WTC11 (cell line): ENCODE measurements around the gene BUB1. TPM values are rescaled to one million over a fixed set of nuclear protein-coding genes. Genes with fewer than 3 reads are reported as not detected.

Source experiments
- ATAC-seq: fragments of 200-7000 bp; cut with Tn5 transposase; 2 replicates; pipeline ENCODE4 v1.10.0; 2021; ENCODE audit warnings: mild to moderate bottlenecking, moderate library complexity
- Bru-seq: library from RNA; stranded (reverse); fragments of 400-500 nt; gene quantifications from one replicate; lab custom pipeline; 2021; lab: Mats Ljungman, UMichigan
- CTCF ChIA-PET: fragments of 300-600 bp; sonication (Branson Sonifier 250); formaldehyde crosslinking; loops from one replicate; lab custom pipeline; 2021; ENCODE audit warnings: antibody characterized with exemption; lab: Charles Lee
- POLR2A ChIA-PET: fragments of 350-600 bp; sonication (Branson Sonifier 250); formaldehyde crosslinking; loops from one replicate; lab custom pipeline; 2021; ENCODE audit warnings: antibody characterized with exemption; lab: Charles Lee
- DNase-seq: peaks from one replicate; pipeline ENCODE4 v3.0.0; 2021; ENCODE audit warnings: low spot score
- H3K27ac Mint-ChIP-seq: 2 replicates; pipeline ENCODE4 v1.8.0; 2021; ENCODE audit warnings: mixed read lengths
- H3K27me3 Mint-ChIP-seq: 2 replicates; pipeline ENCODE4 v1.8.0; 2021; ENCODE audit warnings: low read depth, mild to moderate bottlenecking, moderate library complexity, mixed read lengths
- H3K36me3 Mint-ChIP-seq: 2 replicates; pipeline ENCODE4 v1.8.0; 2021; ENCODE audit warnings: mixed read lengths
- H3K4me1 Mint-ChIP-seq: 2 replicates; pipeline ENCODE4 v1.8.0; 2022; ENCODE audit warnings: mixed read lengths
- H3K4me3 Mint-ChIP-seq: 2 replicates; pipeline ENCODE4 v1.8.0; 2021; ENCODE audit warnings: mild to moderate bottlenecking, moderate library complexity, mixed read lengths
- H3K9me3 Mint-ChIP-seq: 2 replicates; pipeline ENCODE4 v1.8.0; 2021; ENCODE audit warnings: mixed read lengths
- AFF4 ChIP-seq: sonication (generic); formaldehyde crosslinking; IDR thresholded peaks from 2 replicates; pipeline ENCODE4 v1.8.1; 2023; ENCODE audit warnings: mild to moderate bottlenecking, missing genetic modification reagents, borderline replicate concordance
- AR ChIP-seq: fragments of 250-450 bp; sonication (Bioruptor Pico); IDR thresholded peaks from 2 replicates; pipeline ENCODE4 v1.9.0; 2021; ENCODE audit warnings: mild to moderate bottlenecking
- ATF6 ChIP-seq: sonication (generic); formaldehyde crosslinking; IDR thresholded peaks from 2 replicates; pipeline ENCODE4 v1.8.1; 2023; ENCODE audit warnings: mild to moderate bottlenecking, missing genetic modification reagents
- E2F4 ChIP-seq: sonication (generic); formaldehyde crosslinking; IDR thresholded peaks from 2 replicates; pipeline ENCODE4 v1.8.1; 2022; ENCODE audit warnings: low read depth, mild to moderate bottlenecking, moderate library complexity, missing genetic modification reagents, borderline replicate concordance
- ELF4 ChIP-seq: sonication (generic); formaldehyde crosslinking; IDR thresholded peaks from 2 replicates; pipeline ENCODE4 v1.8.1; 2022; ENCODE audit warnings: low read depth, mild to moderate bottlenecking, moderate library complexity, missing genetic modification reagents
- EMX1 ChIP-seq: fragments of 250-450 bp; sonication (Bioruptor Pico); IDR thresholded peaks from 2 replicates; pipeline ENCODE4 v1.8.0; 2021; ENCODE audit warnings: mild to moderate bottlenecking
- ERG ChIP-seq: fragments of 250-450 bp; sonication (Bioruptor Pico); IDR thresholded peaks from 2 replicates; pipeline ENCODE4 v1.8.0; 2021; ENCODE audit warnings: mild to moderate bottlenecking
- FOXK1 ChIP-seq: sonication (generic); formaldehyde crosslinking; IDR thresholded peaks from 2 replicates; pipeline ENCODE4 v1.8.0; 2022; ENCODE audit warnings: mild to moderate bottlenecking, moderate library complexity, missing genetic modification reagents
- IRF1 ChIP-seq: sonication (generic); formaldehyde crosslinking; IDR thresholded peaks from 2 replicates; pipeline ENCODE4 v1.8.0; 2023; ENCODE audit warnings: missing genetic modification reagents
- SOX15 ChIP-seq: fragments of 250-450 bp; sonication (Bioruptor Pico); IDR thresholded peaks from 2 replicates; pipeline ENCODE4 v1.9.0; 2021; ENCODE audit warnings: mild to moderate bottlenecking
- SP1 ChIP-seq: sonication (generic); formaldehyde crosslinking; conservative IDR thresholded peaks from 2 replicates; pipeline ENCODE4 v1.8.1; 2022; ENCODE audit warnings: missing genetic modification reagents
- TP53 ChIP-seq: sonication (generic); formaldehyde crosslinking; IDR thresholded peaks from 2 replicates; pipeline ENCODE4 v1.8.1; 2023; ENCODE audit warnings: mild to moderate bottlenecking, missing genetic modification reagents
- ZBTB21 ChIP-seq: sonication (generic); formaldehyde crosslinking; IDR thresholded peaks from 2 replicates; pipeline ENCODE4 v1.8.1; 2023; ENCODE audit warnings: mild to moderate bottlenecking, missing genetic modification reagents, borderline replicate concordance
- ZNF281 ChIP-seq: sonication (generic); formaldehyde crosslinking; IDR thresholded peaks from 2 replicates; pipeline ENCODE4 v1.8.0; 2023; ENCODE audit warnings: mild to moderate bottlenecking, missing genetic modification reagents
- ZNF396 ChIP-seq: fragments of 250-450 bp; sonication (Bioruptor Pico); IDR thresholded peaks from 2 replicates; pipeline ENCODE4 v1.8.0; 2021; ENCODE audit warnings: mild to moderate bottlenecking, moderate library complexity, borderline replicate concordance
- ZNF671 ChIP-seq: fragments of 250-450 bp; sonication (Bioruptor Pico); IDR thresholded peaks from 2 replicates; pipeline ENCODE4 v1.8.0; 2021; ENCODE audit warnings: mild to moderate bottlenecking
- long read RNA-seq, 3 experiments: library from RNA in 1 of 3; library from capped mRNA in 1 of 3; library from polyadenylated mRNA in 1 of 3; unstranded in 2 of 3; stranded (forward) in 1 of 3; transcript quantifications; one replicate each; pipeline ENCODE4 v2.0.0, GENCODE V29; 2021
- total RNA-seq: library from RNA; stranded (reverse); gene quantifications from 3 replicates; pipeline ENCODE4 v1.2.3, GENCODE V29; 2021
- TF ChIP-seq, protein P1 (sequence below): sonication (generic); formaldehyde crosslinking; IDR thresholded peaks from 2 replicates; pipeline ENCODE4 v1.8.1; 2023; ENCODE audit warnings: mild to moderate bottlenecking, missing genetic modification reagents

BUB1 gene
- total RNA-seq: 115 to 118 TPM (median 116 TPM) in 3 replicates
- percentile 95 among the genes with signal in this experiment for Bru-seq, nascent RNA
- long read RNA-seq, experiment 1, transcript BUB1-201 (25 exons, 3,507 nt): major isoform, 593 of 793 reads
- long read RNA-seq, experiment 1, partial matches to known transcripts: 115 of 793 reads
- long read RNA-seq, experiment 1, other reads (novel, unspliced or antisense): 82 of 793 reads
- long read RNA-seq, experiment 2, partial matches to known transcripts: 83 of 188 reads
- long read RNA-seq, experiment 2, other reads (novel, unspliced or antisense): 105 of 188 reads
- long read RNA-seq, experiment 3, transcript BUB1-201 (25 exons, 3,507 nt): major isoform, 28 of 42 reads
- long read RNA-seq, experiment 3, partial matches to known transcripts: 8 of 42 reads
- long read RNA-seq, experiment 3, other reads (novel, unspliced or antisense): 5 of 42 reads

DNA sequence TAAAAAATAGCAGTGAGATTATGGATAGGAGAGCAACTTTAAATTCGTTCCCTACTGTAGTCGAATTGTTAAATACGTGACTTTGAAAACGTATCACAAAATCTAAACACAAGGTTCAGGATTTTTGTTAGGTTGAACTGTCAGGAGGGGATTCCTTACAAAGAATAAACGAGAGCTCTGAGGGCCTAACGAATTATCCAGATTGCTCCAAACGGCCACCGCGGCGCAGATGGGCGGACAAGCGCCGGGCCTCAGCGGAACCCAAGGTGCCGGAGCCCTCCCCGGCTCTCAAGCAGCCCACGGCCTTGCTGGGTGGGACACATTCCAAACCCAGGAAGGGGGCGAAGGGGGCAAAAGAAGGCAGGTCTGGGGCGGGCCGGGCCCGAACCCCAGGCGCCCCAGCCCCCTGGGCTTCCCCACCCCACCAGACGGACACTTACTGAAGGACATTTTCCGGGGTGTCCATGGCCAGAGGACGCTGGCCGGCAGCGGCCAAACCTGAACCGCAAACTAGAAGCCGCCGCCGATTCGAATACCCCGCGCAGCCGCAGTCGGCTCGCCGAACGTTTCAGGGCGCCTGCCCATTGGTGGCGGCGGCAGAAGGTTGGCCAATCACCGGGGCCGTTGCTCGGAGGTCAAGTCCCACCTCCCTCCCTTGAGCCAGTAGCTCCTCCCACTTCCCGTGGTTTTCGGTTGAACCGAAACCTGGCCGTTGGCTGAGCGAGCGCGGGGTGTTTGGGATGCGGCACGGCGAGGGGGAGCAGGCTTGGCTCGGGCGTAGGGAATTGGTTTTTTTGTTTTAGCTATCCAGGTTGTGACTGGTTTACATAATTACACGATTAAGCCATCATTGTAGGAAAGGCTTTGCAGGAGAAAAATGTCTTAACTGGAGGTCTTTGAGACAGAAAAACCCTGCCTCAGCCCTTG lies at the start of gene BUB1:
TSS of gene BUB1 (minus strand) at position 534 of the 927 bp plus-strand sequence. CDS start at position 466, 68 bp downstream.
- POLR2A ChIA-PET: interaction anchor here (0.6 to 2.7 kb wide), 6 partner anchors 10 to 74 kb away, joined by 3 to 18 read pairs (median 5); partner anchors contain the start of gene ACOXL
- Mint-ChIP-seq H3K27me3 (peaks cover 41% of the 10 kb centered on the region), H3K4me3 (peak within 1 kb of the TSS; percentile 89), H3K27ac (peak within 1 kb of the TSS; percentile 99), H3K4me1 (peaks cover 45% of the 10 kb centered on the region), H3K36me3 (peaks cover 33% of the 10 kb centered on the region), H3K9me3 (peaks cover 10% of the 10 kb centered on the region)
- DNase-seq (peak; percentile 98), ATAC-seq (peak; percentile 94)
- CTCF ChIA-PET: interaction anchor here (0.8 to 2.2 kb wide), 7 partner anchors 9 to 93 kb away, joined by 3 to 16 read pairs (median 4); partner anchors contain the start of gene ACOXL
- TF ChIP-seq SOX15 (CRISPR knock-in tag) (no peak), ERG (no peak), IRF1 (CRISPR knock-in tag) (no peak), AR (CRISPR knock-in tag) (no peak), E2F4 (CRISPR knock-in tag) (peak; percentile 97), ZNF281 (CRISPR knock-in tag) (no peak), FOXK1 (CRISPR knock-in tag) (0 out of 2 replicates have a peak, but pooled peaks have one; percentile 61), TP53 (no peak), ATF6 (CRISPR knock-in tag) (no peak), ZNF671 (CRISPR knock-in tag) (no peak), ZNF396 (CRISPR knock-in tag) (no peak), AFF4 (CRISPR knock-in tag) (0 out of 2 replicates have a peak, but pooled peaks have one; percentile 49), ZBTB21 (no peak), EMX1 (no peak), ELF4 (CRISPR knock-in tag) (no peak), SP1 (CRISPR knock-in tag) (peak; percentile 95)
- TF ChIP-seq, protein P1, sequence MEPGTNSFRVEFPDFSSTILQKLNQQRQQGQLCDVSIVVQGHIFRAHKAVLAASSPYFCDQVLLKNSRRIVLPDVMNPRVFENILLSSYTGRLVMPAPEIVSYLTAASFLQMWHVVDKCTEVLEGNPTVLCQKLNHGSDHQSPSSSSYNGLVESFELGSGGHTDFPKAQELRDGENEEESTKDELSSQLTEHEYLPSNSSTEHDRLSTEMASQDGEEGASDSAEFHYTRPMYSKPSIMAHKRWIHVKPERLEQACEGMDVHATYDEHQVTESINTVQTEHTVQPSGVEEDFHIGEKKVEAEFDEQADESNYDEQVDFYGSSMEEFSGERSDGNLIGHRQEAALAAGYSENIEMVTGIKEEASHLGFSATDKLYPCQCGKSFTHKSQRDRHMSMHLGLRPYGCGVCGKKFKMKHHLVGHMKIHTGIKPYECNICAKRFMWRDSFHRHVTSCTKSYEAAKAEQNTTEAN (CRISPR knock-in tag): peak; percentile 43; the same call in 1 of the 2 replicates
